GM18511 (cell line): ENCODE data around the gene ANKRD60.

Experiments
- ATAC-seq: cut with Tn5 transposase; IDR thresholded peaks from one replicate; pipeline ENCODE4 v1.9.1; 2021; ENCODE audit warnings: mild to moderate bottlenecking, moderate library complexity; ENCODE audit not compliant: unreplicated experiment

Gene ANKRD60

DNA sequence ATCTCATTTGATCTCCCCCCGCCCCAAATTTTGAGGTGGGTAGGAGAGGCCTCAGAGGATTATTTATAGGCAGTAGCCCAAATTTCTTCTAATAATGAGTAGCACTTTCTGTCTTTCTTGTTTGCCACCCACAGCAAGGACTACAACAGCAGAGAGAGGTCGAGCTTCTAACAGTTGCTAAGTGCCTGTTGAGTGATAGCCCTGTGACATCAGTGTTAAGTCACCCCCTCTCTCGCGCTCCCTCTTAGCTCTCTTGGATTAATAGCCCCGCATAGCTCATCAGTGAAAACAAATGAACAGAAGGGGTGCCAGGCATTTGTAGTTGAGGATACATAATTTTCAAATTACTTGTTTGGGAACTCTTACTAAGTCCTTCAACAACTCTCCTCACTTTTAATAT, 3.5 kb downstream of the ANKRD60 start:
- ATAC-seq: no peak

GRCh38 chr20:58224097-58224496, 4.4 kb downstream of the ANKRD60 start:
- ATAC-seq: no peak

DNA sequence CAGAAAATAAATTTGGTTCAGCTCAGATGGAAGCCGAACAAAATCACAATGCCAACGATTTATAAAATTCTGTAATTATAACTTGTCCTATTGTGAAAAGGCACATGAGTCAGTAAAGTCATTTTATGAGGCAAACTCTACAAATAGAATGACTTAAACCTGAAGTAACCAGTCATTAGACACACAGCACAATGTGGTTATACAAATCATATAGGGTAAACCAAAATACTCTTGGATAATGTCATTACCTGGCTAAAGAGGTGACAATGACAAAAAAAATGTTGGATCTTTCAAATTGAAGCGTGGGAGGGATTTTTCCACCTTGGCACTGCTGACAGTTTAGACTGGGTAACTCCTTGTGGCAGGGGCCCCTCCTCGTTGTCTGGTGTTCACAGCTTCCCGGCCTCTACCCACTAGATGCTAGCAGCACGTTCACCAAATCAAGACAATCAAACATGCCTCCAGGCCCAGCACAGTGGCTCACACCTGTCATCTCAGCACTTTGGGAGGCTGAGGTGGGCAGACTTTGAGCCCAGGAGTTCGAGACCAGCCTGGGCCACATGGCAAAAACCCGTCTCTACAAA, 5.0 kb downstream of the ANKRD60 start:
- no peak for ATAC-seq

- no peak for ATAC-seq
Measured at GRCh38 chr20:58222446-58222845, 6.0 kb downstream of the ANKRD60 start.

DNA sequence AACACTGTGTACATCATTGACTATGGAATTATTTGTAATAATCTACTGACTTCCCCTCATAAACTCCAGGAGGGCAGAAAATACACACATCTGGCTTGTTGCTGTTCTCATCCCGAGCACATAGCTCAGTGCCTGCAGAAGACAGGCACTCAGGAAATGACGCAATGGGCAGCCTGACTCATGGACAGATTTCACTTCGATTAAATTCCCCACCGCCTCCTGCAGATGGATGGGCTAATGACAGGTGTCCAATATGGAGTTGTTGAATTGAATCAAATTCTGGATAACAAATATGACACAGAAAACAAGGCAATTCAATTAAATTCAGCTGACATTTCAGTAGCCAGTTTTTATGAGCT, 9.1 kb downstream of the ANKRD60 start:
- ATAC-seq: no peak

- no peak for ATAC-seq
Measured at GRCh38 chr20:58218665-58219341, 9.7 kb downstream of the ANKRD60 start.

DNA sequence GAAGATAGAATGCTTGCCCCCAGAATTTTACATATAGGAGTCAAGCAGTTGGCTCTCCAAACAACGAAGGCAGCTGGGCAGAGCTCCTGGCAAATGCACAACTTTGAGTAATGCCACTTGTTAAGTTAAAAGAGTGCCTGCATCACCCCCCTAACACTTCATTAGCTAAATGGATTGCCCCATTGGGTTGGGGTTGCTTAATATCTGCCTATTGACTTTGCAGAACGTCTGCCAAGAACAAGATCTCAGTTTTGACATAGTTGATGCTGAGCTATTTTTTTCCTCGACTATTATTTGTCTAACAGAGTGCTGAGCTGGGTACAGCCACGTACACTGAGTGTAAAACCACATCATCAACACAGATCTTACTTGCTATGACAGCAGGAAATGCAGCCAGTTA, 12.1 kb downstream of the ANKRD60 start:
- no peak for ATAC-seq

- no peak for ATAC-seq
Measured at GRCh38 chr20:58215116-58215515, 13.3 kb downstream of the ANKRD60 start.

GRCh38 chr20:58214310-58214709, 14.1 kb downstream of the ANKRD60 start:
- ATAC-seq: no peak

GRCh38 chr20:58213716-58214115, 14.7 kb downstream of the ANKRD60 start:
- no peak for ATAC-seq

DNA sequence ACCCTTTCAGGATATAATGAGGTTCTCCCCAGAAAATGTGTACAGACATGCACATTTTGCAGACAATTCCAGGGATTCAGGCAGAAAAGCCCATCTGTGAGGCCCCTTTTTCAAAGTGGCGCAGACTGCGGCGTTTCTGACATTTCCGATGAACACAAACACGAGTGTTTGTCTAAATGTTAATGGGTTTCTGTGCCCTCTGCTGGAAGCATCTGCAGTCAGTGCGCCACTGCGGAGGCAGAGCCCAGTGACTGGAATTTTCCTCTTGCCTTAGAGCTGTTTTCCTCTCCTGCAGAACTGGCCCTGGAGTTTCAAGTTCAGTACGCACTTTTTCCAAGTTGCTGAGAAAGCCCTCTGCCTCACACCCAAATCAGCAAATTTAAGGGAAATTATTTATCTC, 15.3 kb downstream of the ANKRD60 start:
- ATAC-seq: no peak

- ATAC-seq: no peak
Measured at GRCh38 chr20:58212636-58213035, 15.8 kb downstream of the ANKRD60 start.

DNA sequence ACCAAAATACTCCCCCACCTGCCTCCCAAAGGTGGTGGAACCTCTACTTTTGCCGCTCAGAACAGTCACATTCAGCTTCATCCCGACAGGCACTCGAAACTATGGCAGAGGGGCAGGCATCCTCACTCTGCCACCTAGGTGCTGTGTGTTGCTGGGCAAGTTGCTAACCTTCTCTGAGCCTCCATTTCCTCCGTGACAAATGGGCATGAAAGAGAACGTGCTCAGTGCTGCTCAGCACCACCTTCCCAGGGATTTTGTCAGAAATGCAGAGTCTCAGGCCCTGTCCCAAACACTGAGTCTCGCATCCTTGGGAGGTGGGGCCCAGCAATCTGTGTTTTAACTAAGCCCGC, 18.1 kb downstream of the ANKRD60 start:
- ATAC-seq: no peak

DNA sequence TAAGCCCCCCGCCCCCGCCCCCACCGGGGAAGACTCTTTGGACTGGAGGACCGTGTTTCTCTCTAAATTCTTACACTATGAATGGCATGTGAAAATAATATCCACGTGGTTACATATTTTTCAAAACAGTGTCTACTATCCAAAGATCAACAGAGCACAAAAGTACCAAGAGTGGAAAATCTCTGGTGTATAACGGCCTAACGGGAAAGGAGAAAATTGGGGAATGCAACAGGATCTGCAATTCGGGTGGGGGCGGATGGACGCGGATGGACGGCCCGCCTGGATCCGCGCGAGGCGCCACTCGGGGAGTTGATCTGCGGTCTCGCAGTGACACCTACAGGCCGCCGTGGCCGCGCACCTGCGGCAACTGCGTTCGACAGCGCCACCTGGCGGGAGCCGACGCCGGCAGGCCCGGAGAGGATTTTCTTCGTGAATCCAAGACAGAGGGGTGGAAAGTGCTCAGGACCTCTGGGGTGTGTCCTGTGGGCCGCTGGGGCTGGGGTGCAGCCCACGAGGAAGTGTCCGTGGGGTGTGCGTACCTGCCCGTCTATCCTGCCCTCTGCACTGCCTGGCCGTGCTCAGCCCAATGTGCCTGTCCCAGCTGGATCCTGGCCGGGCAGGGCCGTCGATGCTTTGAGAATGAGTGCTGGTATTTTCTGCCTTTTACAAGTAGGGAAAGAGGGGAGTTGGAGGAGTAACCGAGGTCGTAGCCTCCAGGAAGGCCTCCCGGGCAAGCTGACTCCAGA, 18.6 kb downstream of the ANKRD60 start:
- peak; percentile 72 for ATAC-seq

DNA sequence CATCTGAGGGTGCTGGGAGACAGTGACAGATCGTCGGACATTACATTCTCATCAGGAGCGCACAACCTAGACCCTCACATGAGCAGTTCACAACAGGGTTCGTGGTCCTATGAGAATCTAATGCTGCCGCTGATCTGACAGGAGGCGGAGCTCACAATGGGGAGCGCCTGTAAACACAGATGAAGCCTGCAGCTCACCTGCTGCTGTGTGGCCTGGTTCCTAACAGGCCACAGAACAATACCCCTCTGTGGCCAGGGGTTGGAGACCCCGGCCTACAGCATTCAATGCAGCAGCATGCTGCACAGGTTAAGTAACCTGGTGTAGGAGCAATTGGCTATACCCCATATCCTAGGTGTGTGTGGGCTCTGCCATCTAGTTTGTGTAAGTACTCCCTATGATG, 19.5 kb downstream of the ANKRD60 start:
- ATAC-seq: no peak

GRCh38 chr20:58205850-58206249, 22.6 kb downstream of the ANKRD60 start:
- no peak for ATAC-seq

DNA sequence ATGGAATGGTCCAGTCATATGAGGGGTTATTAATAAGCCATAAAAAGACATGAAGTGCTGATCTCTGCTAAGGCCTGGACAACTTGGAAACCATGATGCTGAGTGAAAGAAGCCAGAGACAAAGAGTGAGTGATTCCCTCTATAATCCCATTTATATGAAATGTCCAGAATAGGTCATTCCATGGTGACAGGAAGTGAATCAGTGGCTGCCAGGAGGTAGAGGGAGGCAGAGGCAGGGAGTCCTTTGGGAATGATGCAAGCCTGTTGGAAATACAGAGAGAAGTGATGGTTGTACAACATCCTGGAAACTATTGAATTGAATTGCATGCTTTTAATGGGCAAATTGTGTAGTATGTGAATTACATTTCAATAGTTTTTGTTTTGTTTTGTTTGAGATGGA, 26.4 kb downstream of the ANKRD60 start:
- no peak for ATAC-seq

- no peak for ATAC-seq
Measured at GRCh38 chr20:58201616-58202015, 26.8 kb downstream of the ANKRD60 start.

- no peak for ATAC-seq
Measured at GRCh38 chr20:58199469-58199868, 29.0 kb downstream of the ANKRD60 start.

- no peak for ATAC-seq
Measured at GRCh38 chr20:58198901-58199355, 29.5 kb downstream of the ANKRD60 start.

DNA sequence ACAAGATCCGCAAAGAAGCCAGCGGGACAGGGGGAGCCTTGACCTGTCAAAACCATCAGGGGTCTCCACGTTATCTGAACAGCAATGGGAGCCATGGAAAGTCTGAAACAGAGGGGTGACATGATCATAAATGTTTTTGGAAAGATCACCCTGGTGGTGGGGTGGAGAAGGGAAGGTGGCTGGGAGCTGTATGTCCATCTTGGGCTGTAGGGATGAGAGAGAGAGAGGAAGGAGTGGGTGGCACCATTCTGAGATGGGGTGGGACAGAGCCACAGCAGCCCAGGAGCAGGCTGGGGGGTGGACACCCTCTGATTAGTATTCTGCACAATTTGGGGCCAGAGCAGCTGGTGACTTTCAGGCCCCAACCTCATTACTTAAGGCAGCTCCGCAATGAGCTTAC, 30.1 kb downstream of the ANKRD60 start:
- no peak for ATAC-seq

- ATAC-seq: no peak
Measured at GRCh38 chr20:58197185-58197469, 31.3 kb downstream of the ANKRD60 start.
